Transverse colon (tissue), 4 donors: ENCODE results near the gene MET.

Experiments
- CTCF ChIP-seq, 5 experiments: fragments of 200-600 bp in 3 of 5; fragments of 450-650 bp in 2 of 5; sonication (generic) in 3 of 5; IDR thresholded peaks; 1 replicate in 2 of 5; 2 replicates in 3 of 5; pipeline ENCODE4 v1.5.1; 2016 to 2017; ENCODE audit warnings: antibody characterized with exemption in 5 of 5, inconsistent platforms in 3 of 5, mild to moderate bottlenecking in 2 of 5, moderate library complexity in 1 of 5
- EP300 ChIP-seq: sonication (generic); formaldehyde crosslinking; IDR thresholded peaks from one replicate; pipeline ENCODE4 v1.6.1; 2017; ENCODE audit warnings: antibody characterized with exemption, low read depth
- POLR2A ChIP-seq: fragments of 450-650 bp; IDR thresholded peaks from one replicate; pipeline ENCODE4 v1.6.1; 2016; ENCODE audit warnings: antibody characterized with exemption, mild to moderate bottlenecking, moderate library complexity
- POLR2AphosphoS5 ChIP-seq, 3 donors: sonication (generic); formaldehyde crosslinking; IDR thresholded peaks; one replicate each; pipeline ENCODE4 v1.6.1; 2016; ENCODE audit warnings: antibody characterized with exemption in 3 of 3

- TF ChIP-seq CTCF (IDR thresholded peaks at IDR 0.05) (no peak), POLR2AphosphoS5 (IDR thresholded peaks at IDR 0.05) (no peak), POLR2A (no peak), EP300 (no peak)
Measured at GRCh38 chr7:116705419-116705818, 33.4 kb downstream of the MET start.
